ENCODE results near the gene HSF5. TPM values are rescaled to one million over a fixed set of nuclear protein-coding genes. Genes with fewer than 3 reads are reported as not detected.

HSF5 gene
- total RNA-seq, 1 donor from 2014 or later: 0.05 TPM

DNA sequence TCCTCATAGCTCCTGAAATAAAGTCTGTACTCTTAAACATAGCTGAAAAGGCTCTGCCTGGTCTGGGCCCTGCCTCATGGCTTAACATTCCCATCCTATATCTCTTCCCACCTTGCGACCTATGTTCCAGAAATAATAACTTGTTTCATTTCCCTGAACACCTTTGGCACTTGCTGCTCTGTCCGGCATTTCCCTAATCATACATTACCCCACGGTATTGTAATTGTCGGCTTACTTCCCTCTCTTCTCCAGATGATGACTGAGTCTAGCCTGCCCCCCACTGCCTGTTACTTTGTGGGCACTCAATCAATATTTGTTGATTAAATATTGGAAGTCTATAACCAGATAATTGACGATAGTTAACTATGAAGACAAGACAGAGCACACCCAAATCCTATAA is 113.0 kb downstream of the HSF5 start:
- Mint-ChIP-seq H3K4me3 (no peak overlapping the region), H3K9me3 (no peaks in the 10 kb centered on the region), H3K27ac (ENCODE audit: unreplicated experiment) (no peak overlapping the region), H3K27me3 (ENCODE audit: low read depth) (no peaks in the 10 kb centered on the region), H3K36me3 (ENCODE audit: low read depth) (no peaks in the 10 kb centered on the region), H3K4me1 (peaks cover 30% of the 10 kb centered on the region)
- TF ChIP-seq, protein P1, sequence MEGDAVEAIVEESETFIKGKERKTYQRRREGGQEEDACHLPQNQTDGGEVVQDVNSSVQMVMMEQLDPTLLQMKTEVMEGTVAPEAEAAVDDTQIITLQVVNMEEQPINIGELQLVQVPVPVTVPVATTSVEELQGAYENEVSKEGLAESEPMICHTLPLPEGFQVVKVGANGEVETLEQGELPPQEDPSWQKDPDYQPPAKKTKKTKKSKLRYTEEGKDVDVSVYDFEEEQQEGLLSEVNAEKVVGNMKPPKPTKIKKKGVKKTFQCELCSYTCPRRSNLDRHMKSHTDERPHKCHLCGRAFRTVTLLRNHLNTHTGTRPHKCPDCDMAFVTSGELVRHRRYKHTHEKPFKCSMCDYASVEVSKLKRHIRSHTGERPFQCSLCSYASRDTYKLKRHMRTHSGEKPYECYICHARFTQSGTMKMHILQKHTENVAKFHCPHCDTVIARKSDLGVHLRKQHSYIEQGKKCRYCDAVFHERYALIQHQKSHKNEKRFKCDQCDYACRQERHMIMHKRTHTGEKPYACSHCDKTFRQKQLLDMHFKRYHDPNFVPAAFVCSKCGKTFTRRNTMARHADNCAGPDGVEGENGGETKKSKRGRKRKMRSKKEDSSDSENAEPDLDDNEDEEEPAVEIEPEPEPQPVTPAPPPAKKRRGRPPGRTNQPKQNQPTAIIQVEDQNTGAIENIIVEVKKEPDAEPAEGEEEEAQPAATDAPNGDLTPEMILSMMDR (conservative IDR thresholded peaks at IDR 0.05): no peak
- DNase-seq (ENCODE audit: low read depth, low spot score): no peak

DNA sequence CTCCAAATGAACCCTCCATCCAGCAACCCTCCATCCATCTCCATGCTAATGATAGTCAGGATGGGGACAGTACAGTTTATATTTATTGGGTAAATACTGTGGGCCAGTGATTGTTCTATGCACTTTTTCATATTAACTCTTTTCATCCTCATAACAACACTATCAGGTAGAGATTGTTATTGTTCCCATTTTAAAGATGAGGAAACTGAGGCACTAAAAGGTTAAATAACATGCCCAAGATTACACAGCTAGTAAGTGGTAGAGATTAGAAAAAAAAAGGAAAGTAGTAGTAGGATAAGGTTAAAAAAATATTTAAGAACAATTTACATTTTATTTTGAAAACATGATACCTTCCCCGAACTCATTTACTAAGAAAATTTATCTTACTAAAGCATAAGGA is 114.3 kb downstream of the HSF5 start:
- no peak overlapping the region for H3K27ac Mint-ChIP-seq (ENCODE audit: unreplicated experiment)

GRCh38 chr17:58373003-58373402 is 115.2 kb downstream of the HSF5 start:
- DNase-seq (ENCODE audit: low read depth, low spot score): no peak
- H3K27me3 Mint-ChIP-seq (ENCODE audit: low read depth): no peaks in the 10 kb centered on the region
- H3K9me3 Mint-ChIP-seq: no peaks in the 10 kb centered on the region
- H3K4me1 Mint-ChIP-seq: peaks cover 42% of the 10 kb centered on the region
- TF ChIP-seq, protein P1 (conservative IDR thresholded peaks at IDR 0.05): no peak
- H3K27ac Mint-ChIP-seq (ENCODE audit: unreplicated experiment): no peak overlapping the region
- no peaks in the 10 kb centered on the region for H3K36me3 Mint-ChIP-seq (ENCODE audit: low read depth)
- H3K4me3 Mint-ChIP-seq: no peak overlapping the region

More for the DNA sequence above, 114.3 kb downstream of the HSF5 start:
- Mint-ChIP-seq H3K36me3 (ENCODE audit: low read depth) (no peaks in the 10 kb centered on the region), H3K9me3 (no peaks in the 10 kb centered on the region), H3K27me3 (ENCODE audit: low read depth) (no peaks in the 10 kb centered on the region), H3K4me3 (no peak overlapping the region), H3K4me1 (peaks cover 39% of the 10 kb centered on the region)
- TF ChIP-seq, protein P1 (conservative IDR thresholded peaks at IDR 0.05): no peak
- no peak for DNase-seq (ENCODE audit: low read depth, low spot score)

DNA sequence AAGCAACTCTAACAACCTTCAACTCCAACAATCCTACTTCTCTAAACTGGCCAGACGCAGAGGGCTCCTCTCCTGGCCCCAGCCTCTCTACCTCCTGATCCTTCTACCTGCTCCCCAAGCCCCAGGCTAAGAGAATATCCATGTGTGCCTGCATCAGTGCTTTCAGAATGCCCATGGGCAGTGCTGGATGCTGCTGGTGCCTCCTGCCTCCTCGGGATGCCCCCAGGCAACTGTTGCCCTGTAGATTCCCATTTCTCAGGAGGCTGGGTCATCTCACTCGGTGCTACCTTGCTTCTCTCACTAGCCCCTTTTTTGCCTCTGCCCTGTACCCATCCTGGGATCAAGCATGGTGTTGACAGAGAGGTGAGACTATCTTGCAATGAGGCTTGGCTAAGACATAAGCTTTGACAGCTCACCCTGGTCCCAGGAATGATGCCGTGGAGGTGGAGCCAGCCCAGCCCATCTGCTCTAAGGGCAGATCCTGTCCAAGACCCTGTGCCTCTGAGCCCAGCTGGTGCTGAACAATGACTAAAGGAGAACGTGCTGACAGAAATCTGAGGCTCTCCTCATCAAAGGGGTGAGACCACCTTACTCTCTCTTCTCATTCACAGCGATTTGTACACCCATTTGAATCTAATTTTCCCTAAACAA is 116.8 kb downstream of the HSF5 start:
- TF ChIP-seq, protein P1 (conservative IDR thresholded peaks at IDR 0.05): no peak
- no peak for DNase-seq (ENCODE audit: low read depth, low spot score)
- no peaks in the 10 kb centered on the region for H3K36me3 Mint-ChIP-seq (ENCODE audit: low read depth)
- H3K4me1 Mint-ChIP-seq: peaks cover 32% of the 10 kb centered on the region
- H3K4me3 Mint-ChIP-seq: no peak overlapping the region
- H3K9me3 Mint-ChIP-seq: no peaks in the 10 kb centered on the region
- no peak overlapping the region for H3K27ac Mint-ChIP-seq (ENCODE audit: unreplicated experiment)
- H3K27me3 Mint-ChIP-seq (ENCODE audit: low read depth): no peaks in the 10 kb centered on the region

DNA sequence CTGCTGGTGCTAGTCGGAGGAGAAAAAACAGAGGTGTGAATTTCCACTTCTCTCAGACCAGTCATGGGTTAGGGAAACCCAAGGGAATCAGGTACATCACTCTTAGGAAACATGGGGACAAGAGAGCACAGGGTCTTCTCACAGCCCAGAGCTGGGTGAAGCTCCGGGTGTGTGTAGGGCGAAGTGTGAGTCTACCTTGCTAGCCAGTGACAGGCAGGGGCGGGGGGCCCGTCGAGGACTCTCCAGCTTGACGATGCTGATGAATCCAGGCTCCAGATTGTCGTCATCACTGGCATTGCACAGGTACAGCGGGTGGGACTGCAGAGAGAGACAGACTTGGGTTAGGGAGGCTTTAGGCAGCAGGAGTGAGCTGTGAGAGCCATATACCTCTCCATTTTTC is 117.5 kb downstream of the HSF5 start:
- no peaks in the 10 kb centered on the region for H3K27me3 Mint-ChIP-seq (ENCODE audit: low read depth)
- no peaks in the 10 kb centered on the region for H3K9me3 Mint-ChIP-seq
- TF ChIP-seq, protein P1 (conservative IDR thresholded peaks at IDR 0.05): no peak
- no peak overlapping the region for H3K27ac Mint-ChIP-seq (ENCODE audit: unreplicated experiment)
- peaks cover 29% of the 10 kb centered on the region for H3K4me1 Mint-ChIP-seq
- no peaks in the 10 kb centered on the region for H3K36me3 Mint-ChIP-seq (ENCODE audit: low read depth)
- DNase-seq (ENCODE audit: low read depth, low spot score): no peak
- H3K4me3 Mint-ChIP-seq: no peak overlapping the region

Measured in neural crest cell (in vitro differentiated cells).